ENCODE data around the gene MAGI2. TPM values are rescaled to one million over a fixed set of nuclear protein-coding genes. Genes with fewer than 3 reads are reported as not detected.
A peak's percentile ranks its signal among the peaks of the same experiment; 100 is the strongest.

The MAGI2 gene
- polyA plus RNA-seq, 1 experiment = 0.81 TPM

GRCh38 chr7:78129865-78130264 lies 1323.6 kb downstream of the MAGI2 start:
- POLR2A ChIA-PET = no interaction called here
- no peak for DNase-seq (ENCODE audit: low read depth)
- no peaks in the 10 kb centered on the region for H3K36me3 ChIP-seq (ENCODE audit: control insufficient read depth, insufficient read depth, low read length)

DNA sequence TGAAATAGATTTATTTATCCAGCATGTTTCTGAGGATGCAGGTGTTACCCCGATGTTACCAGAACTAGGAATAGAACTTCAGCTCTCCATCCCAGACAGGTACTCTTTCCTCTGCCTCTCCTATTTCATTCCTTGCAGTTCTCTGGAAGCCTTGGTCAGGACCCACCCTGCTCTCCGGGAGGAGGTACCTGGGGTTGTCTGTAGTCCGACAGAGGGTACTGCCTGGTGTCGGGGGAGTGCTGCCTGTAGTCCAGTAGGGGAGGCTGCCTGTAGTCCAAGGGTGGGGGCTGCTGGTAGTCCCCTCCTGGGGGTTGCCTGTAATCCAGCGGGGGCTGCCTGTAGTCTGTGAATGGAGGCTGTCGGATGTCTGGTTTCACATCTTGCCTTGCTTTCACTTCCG lies 1326.5 kb downstream of the MAGI2 start:
- ChIA-PET POLR2A (no interaction called here), CTCF (interaction anchor here (1.0 kb wide), 1 partner anchor 12 kb away, joined by 4 read pairs; no protein-coding TSS in a partner anchor)
- H3K36me3 ChIP-seq (ENCODE audit: control insufficient read depth, insufficient read depth, low read length) = no peaks in the 10 kb centered on the region
- DNase-seq (ENCODE audit: low read depth) = no peak
- no peaks in the 10 kb centered on the region for H3K27me3 ChIP-seq (ENCODE audit: control insufficient read depth, insufficient read depth, low read length)
- no peak for TF ChIP-seq CTCF (IDR thresholded peaks at IDR 0.05; ENCODE audit: insufficient read depth, low read depth, low read length)
- no peak overlapping the region for H3K4me3 ChIP-seq (ENCODE audit: low read depth, low read length)

More at GRCh38 chr7:78129865-78130264, 1323.6 kb downstream of the MAGI2 start:
- no peak overlapping the region for H3K4me3 ChIP-seq (ENCODE audit: low read depth, low read length)
- CTCF ChIA-PET = interaction anchor here (0.6 to 1.4 kb wide), 2 partner anchors 16 to 833 kb away, joined by 3 to 5 read pairs; no protein-coding TSS in a partner anchor
- no peak for TF ChIP-seq CTCF (IDR thresholded peaks at IDR 0.05; ENCODE audit: insufficient read depth, low read depth, low read length)
- no peaks in the 10 kb centered on the region for H3K27me3 ChIP-seq (ENCODE audit: control insufficient read depth, insufficient read depth, low read length)

GRCh38 chr7:78125884-78126283 lies 1327.6 kb downstream of the MAGI2 start:
- POLR2A ChIA-PET = interaction anchor here (0.6 to 0.7 kb wide), 2 partner anchors 8 to 12 kb away, joined by 3 to 7 read pairs; no protein-coding TSS in a partner anchor
- CTCF ChIA-PET = interaction anchor here (1.2 kb wide), 1 partner anchor 105 kb away, joined by 3 read pairs; no protein-coding TSS in a partner anchor

DNA sequence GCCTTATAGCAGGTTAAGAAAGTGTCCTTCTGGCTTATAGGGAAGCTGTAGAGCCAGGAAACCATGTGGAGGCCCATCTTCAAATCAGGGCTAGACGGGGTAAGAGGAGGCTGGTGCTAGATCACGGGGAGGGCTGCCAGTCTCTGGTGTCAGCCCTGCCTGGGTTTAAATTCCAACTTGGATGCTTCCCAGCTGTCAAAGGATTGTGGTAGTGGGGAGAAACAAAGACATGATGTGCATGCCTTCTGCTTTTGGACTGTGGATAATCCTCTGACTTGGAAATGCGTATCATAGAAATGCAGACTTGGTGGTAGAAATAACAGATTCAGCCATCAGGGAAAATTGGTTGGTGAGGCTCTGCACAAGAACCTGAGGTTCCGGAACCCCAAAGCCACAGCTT lies 1329.3 kb downstream of the MAGI2 start:
- no peak for DNase-seq (ENCODE audit: low read depth)
- ChIA-PET CTCF (interaction anchor here (0.5 to 1.0 kb wide), 2 partner anchors 10 to 463 kb away, joined by 3 read pairs; no protein-coding TSS in a partner anchor), POLR2A (no interaction called here)
- H3K4me3 ChIP-seq (ENCODE audit: low read depth, low read length) = no peak overlapping the region
- no peaks in the 10 kb centered on the region for H3K36me3 ChIP-seq (ENCODE audit: control insufficient read depth, insufficient read depth, low read length)
- no peak for TF ChIP-seq CTCF (IDR thresholded peaks at IDR 0.05; ENCODE audit: insufficient read depth, low read depth, low read length)
- H3K27me3 ChIP-seq (ENCODE audit: control insufficient read depth, insufficient read depth, low read length) = no peaks in the 10 kb centered on the region

More at GRCh38 chr7:78125884-78126283, 1327.6 kb downstream of the MAGI2 start:
- H3K4me3 ChIP-seq (ENCODE audit: low read depth, low read length) = no peak overlapping the region
- no peak for TF ChIP-seq CTCF (IDR thresholded peaks at IDR 0.05; ENCODE audit: insufficient read depth, low read depth, low read length)
- DNase-seq (ENCODE audit: low read depth) = peak; percentile 49
- H3K27me3 ChIP-seq (ENCODE audit: control insufficient read depth, insufficient read depth, low read length) = no peaks in the 10 kb centered on the region
- no peaks in the 10 kb centered on the region for H3K36me3 ChIP-seq (ENCODE audit: control insufficient read depth, insufficient read depth, low read length)

DNA sequence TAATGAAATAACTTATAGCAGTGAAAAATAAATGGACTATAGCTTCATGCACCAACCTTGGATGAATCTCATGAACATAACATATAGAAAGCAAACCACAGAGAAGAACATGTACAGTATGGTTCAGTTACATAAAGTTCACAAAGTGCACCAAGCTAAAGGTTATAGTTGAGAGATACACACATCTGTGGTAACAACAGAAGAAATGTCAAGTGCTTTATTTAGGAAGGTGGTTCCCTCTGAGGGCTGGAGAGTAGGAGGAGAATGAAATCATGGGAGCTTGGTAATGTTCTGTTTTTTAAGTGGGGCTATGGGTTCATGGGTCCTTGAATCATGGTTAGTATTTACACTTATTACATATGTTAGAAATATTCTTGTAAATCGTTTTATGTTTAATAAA lies 1331.6 kb downstream of the MAGI2 start:
- POLR2A ChIA-PET = no interaction called here
- TF ChIP-seq CTCF (IDR thresholded peaks at IDR 0.05; ENCODE audit: insufficient read depth, low read depth, low read length) = no peak
- Histone ChIP-seq H3K36me3 (ENCODE audit: control insufficient read depth, insufficient read depth, low read length) (no peaks in the 10 kb centered on the region), H3K4me3 (ENCODE audit: low read depth, low read length) (no peak overlapping the region), H3K27me3 (ENCODE audit: control insufficient read depth, insufficient read depth, low read length) (no peaks in the 10 kb centered on the region)
- no peak for DNase-seq (ENCODE audit: low read depth)
- CTCF ChIA-PET = interaction anchor here (1.0 to 1.1 kb wide), 2 partner anchors 10 to 11 kb away, joined by 3 read pairs; no protein-coding TSS in a partner anchor

Data from BJ (cell line).